Muscle of leg (tissue), 9 donors: ENCODE data around the gene MPIG6B. TPM values are rescaled to one million over a fixed set of nuclear protein-coding genes. Genes with fewer than 3 reads are reported as not detected.

Experiments
- polyA plus RNA-seq, 8 donors: library from polyadenylated mRNA; unstranded; fragments of 120-200 nt; gene quantifications; one replicate each; pipeline versions ENCODE4 v1.2.1 to v1.2.3, GENCODE V29; 2013; ENCODE audit warnings: inconsistent platforms in 1 of 8, low replicate concordance in 1 of 8; ENCODE audit not compliant: insufficient read length in 8 of 8, insufficient read depth in 1 of 8
- total RNA-seq: library from RNA; stranded (reverse); fragments of 120-200 nt; gene quantifications from one replicate; pipeline ENCODE4 v1.2.4, GENCODE V29; 2013

MPIG6B gene
- total and polyA plus RNA-seq, 9 donors, result 0.09 to 1.2 (median 0.73) TPM

Other genes with a start within 250 kb of the MPIG6B start
Only the 30 nearest of the 42 such genes appear.
- 0.04 TPM for gene LTA, start 151.1 kb upstream of the MPIG6B start, total RNA-seq
- gene LTA, start 151.1 kb upstream of the MPIG6B start, polyA plus RNA-seq, result under 1 TPM in 5 of 8 donors, not detected in 3; 0.12 to 0.26 (median 0.19) TPM
- gene TNF, start 147.8 kb upstream of the MPIG6B start, total RNA-seq, result 0.22 TPM
- under 1 TPM in 6 of 8 donors, not detected in 2; 0.08 to 0.80 (median 0.25) TPM for gene TNF, start 147.8 kb upstream of the MPIG6B start, polyA plus RNA-seq
- 0.58 TPM for gene LTB, start 140.9 kb upstream of the MPIG6B start, total RNA-seq
- gene LTB, start 140.9 kb upstream of the MPIG6B start, polyA plus RNA-seq, result 1 to 10 TPM; 1.1 to 2.9 (median 2.3) TPM
- gene LST1, start 137.1 kb upstream of the MPIG6B start, total RNA-seq, result 9.0 TPM
- 1 to 10 TPM; 5.0 to 7.7 (median 6.8) TPM for gene LST1, start 137.1 kb upstream of the MPIG6B start, polyA plus RNA-seq
- not detected for gene NCR3, start 130.4 kb upstream of the MPIG6B start, total RNA-seq
- gene NCR3, start 130.4 kb upstream of the MPIG6B start, polyA plus RNA-seq, result under 1 TPM in 1 of 8 donors, not detected in 7; 0.14 TPM
- 29.2 TPM for gene AIF1, start 108.1 kb upstream of the MPIG6B start, total RNA-seq
- gene AIF1, start 108.1 kb upstream of the MPIG6B start, polyA plus RNA-seq, result 10 to 100 TPM; 18.7 to 29.5 (median 21.1) TPM
- 51.3 TPM for gene PRRC2A, start 102.7 kb upstream of the MPIG6B start, total RNA-seq
- gene PRRC2A, start 102.7 kb upstream of the MPIG6B start, polyA plus RNA-seq, result 100 to 1,000 TPM; 124 to 175 (median 153) TPM
- gene BAG6, start 70.7 kb upstream of the MPIG6B start, total RNA-seq, result 150 TPM
- gene BAG6, start 70.7 kb upstream of the MPIG6B start, polyA plus RNA-seq, result 100 to 1,000 TPM; 170 to 229 (median 214) TPM
- 2.6 TPM for gene APOM, start 67.5 kb upstream of the MPIG6B start, total RNA-seq
- 1 to 10 TPM; 3.5 to 8.5 (median 4.1) TPM for gene APOM, start 67.5 kb upstream of the MPIG6B start, polyA plus RNA-seq
- gene C6orf47, start 62.6 kb upstream of the MPIG6B start, total RNA-seq, result 17.1 TPM
- gene C6orf47, start 62.6 kb upstream of the MPIG6B start, polyA plus RNA-seq, result 10 to 100 TPM; 13.7 to 18.9 (median 14.7) TPM
- 9.8 TPM for gene GPANK1, start 58.4 kb upstream of the MPIG6B start, total RNA-seq
- gene GPANK1, start 58.4 kb upstream of the MPIG6B start, polyA plus RNA-seq, result 10 to 100 TPM; 13.8 to 19.0 (median 15.7) TPM
- 107 TPM for gene CSNK2B, start 57.3 kb upstream of the MPIG6B start, total RNA-seq
- 100 to 1,000 TPM; 127 to 175 (median 140) TPM for gene CSNK2B, start 57.3 kb upstream of the MPIG6B start, polyA plus RNA-seq
- gene LY6G5B, start 53.4 kb upstream of the MPIG6B start, total RNA-seq, result 4.9 TPM
- gene LY6G5B, start 53.4 kb upstream of the MPIG6B start, polyA plus RNA-seq, result 10 to 100 TPM in 5 of 8 donors, 1 to 10 TPM in 3; 5.8 to 16.7 (median 12.8) TPM
- 0.80 TPM for gene LY6G5C, start 42.3 kb upstream of the MPIG6B start, total RNA-seq
- 1 to 10 TPM in 7 of 8 donors, under 1 TPM in 1; 0.70 to 3.9 (median 2.2) TPM for gene LY6G5C, start 42.3 kb upstream of the MPIG6B start, polyA plus RNA-seq
- gene ABHD16A, start 20.0 kb upstream of the MPIG6B start, total RNA-seq, result 50.8 TPM
- 10 to 100 TPM; 42.0 to 55.8 (median 44.9) TPM for gene ABHD16A, start 20.0 kb upstream of the MPIG6B start, polyA plus RNA-seq
- not detected for gene LY6G6F, start 16.5 kb upstream of the MPIG6B start, total RNA-seq
- not detected for gene LY6G6F, start 16.5 kb upstream of the MPIG6B start, polyA plus RNA-seq
- 0.58 TPM for gene LY6G6D, start 8.0 kb upstream of the MPIG6B start, total RNA-seq
- 1 to 10 TPM in 1 of 8 donors, under 1 TPM in 4, not detected in 3; 0.31 to 1.7 (median 0.75) TPM for gene LY6G6D, start 8.0 kb upstream of the MPIG6B start, polyA plus RNA-seq
- gene LY6G6C, start 1.6 kb upstream of the MPIG6B start, total RNA-seq, result 0.09 TPM
- gene LY6G6C, start 1.6 kb upstream of the MPIG6B start, polyA plus RNA-seq, result 1 to 10 TPM in 1 of 8 donors, under 1 TPM in 6, not detected in 1; 0.15 to 1.2 (median 0.37) TPM
- 101 TPM for gene DDAH2, start 5.9 kb downstream of the MPIG6B start, total RNA-seq
- 100 to 1,000 TPM; 111 to 147 (median 135) TPM for gene DDAH2, start 5.9 kb downstream of the MPIG6B start, polyA plus RNA-seq
- 219 TPM for gene CLIC1, start 13.2 kb downstream of the MPIG6B start, total RNA-seq
- 100 to 1,000 TPM; 117 to 177 (median 152) TPM for gene CLIC1, start 13.2 kb downstream of the MPIG6B start, polyA plus RNA-seq
- gene MSH5, start 16.6 kb downstream of the MPIG6B start, total RNA-seq, result 9.1 TPM
- gene MSH5, start 16.6 kb downstream of the MPIG6B start, polyA plus RNA-seq, result 10 to 100 TPM in 6 of 8 donors, 1 to 10 TPM in 2; 5.3 to 20.8 (median 11.5) TPM
- gene SAPCD1, start 39.3 kb downstream of the MPIG6B start, total RNA-seq, result 2.7 TPM
- gene SAPCD1, start 39.3 kb downstream of the MPIG6B start, polyA plus RNA-seq, result 1 to 10 TPM; 1.4 to 6.3 (median 2.9) TPM
- gene VWA7, start 54.0 kb downstream of the MPIG6B start, total RNA-seq, result 1.2 TPM
- gene VWA7, start 54.0 kb downstream of the MPIG6B start, polyA plus RNA-seq, result 1 to 10 TPM in 7 of 8 donors, under 1 TPM in 1; 0.71 to 2.1 (median 1.6) TPM
- 21.9 TPM for gene VARS1, start 72.4 kb downstream of the MPIG6B start, total RNA-seq
- 10 to 100 TPM; 35.1 to 63.0 (median 51.2) TPM for gene VARS1, start 72.4 kb downstream of the MPIG6B start, polyA plus RNA-seq
- 42.0 TPM for gene LSM2, start 83.6 kb downstream of the MPIG6B start, total RNA-seq
- gene LSM2, start 83.6 kb downstream of the MPIG6B start, polyA plus RNA-seq, result 10 to 100 TPM; 41.3 to 64.3 (median 56.8) TPM
- gene HSPA1L, start 91.9 kb downstream of the MPIG6B start, total RNA-seq, result 2.3 TPM
- gene HSPA1L, start 91.9 kb downstream of the MPIG6B start, polyA plus RNA-seq, result 1 to 10 TPM; 2.9 to 4.1 (median 3.6) TPM
- 76.7 TPM for gene HSPA1A, start 92.2 kb downstream of the MPIG6B start, total RNA-seq
- 10 to 100 TPM; 57.3 to 94.7 (median 82.0) TPM for gene HSPA1A, start 92.2 kb downstream of the MPIG6B start, polyA plus RNA-seq
- 56.2 TPM for gene HSPA1B, start 104.4 kb downstream of the MPIG6B start, total RNA-seq
- 100 to 1,000 TPM in 1 of 8 donors, 10 to 100 TPM in 7; 42.7 to 101 (median 63.5) TPM for gene HSPA1B, start 104.4 kb downstream of the MPIG6B start, polyA plus RNA-seq
- 27.1 TPM for gene NEU1, start 139.4 kb downstream of the MPIG6B start, total RNA-seq
- 10 to 100 TPM; 14.5 to 24.5 (median 18.1) TPM for gene NEU1, start 139.4 kb downstream of the MPIG6B start, polyA plus RNA-seq
- 0.18 TPM for gene SLC44A4, start 155.6 kb downstream of the MPIG6B start, total RNA-seq
- gene SLC44A4, start 155.6 kb downstream of the MPIG6B start, polyA plus RNA-seq, result 1 to 10 TPM in 2 of 8 donors, under 1 TPM in 6; 0.12 to 8.9 (median 0.37) TPM